ENCODE results near the gene MRI1. TPM values are rescaled to one million over a fixed set of nuclear protein-coding genes. Genes with fewer than 3 reads are reported as not detected.
A peak's percentile ranks its signal among the peaks of the same experiment; 100 is the strongest.

MRI1 gene
- total RNA-seq, 1 experiment from 2014 or later, result 33.8 TPM

GRCh38 chr19:13732337-13732736 lies 32.0 kb upstream of the MRI1 start:
- Histone ChIP-seq H3K4me3 (peak overlapping the region; percentile 93), H3K27me3 (ENCODE audit: insufficient read depth, low read depth) (no peaks in the 10 kb centered on the region), H3F3A (ENCODE audit: insufficient read depth, low read depth) (peaks cover 48% of the 10 kb centered on the region), H3K4me2 (peak overlapping the region; percentile 87), H3K79me2 (ENCODE audit: low read depth) (peaks cover 19% of the 10 kb centered on the region), H3K9me2 (ENCODE audit: insufficient read depth) (no peaks in the 10 kb centered on the region), H4K20me1 (ENCODE audit: insufficient read depth) (no peaks in the 10 kb centered on the region), H3K4me1 (replicated peaks; ENCODE audit: insufficient read depth) (peaks cover 28% of the 10 kb centered on the region), H2AFZ (peak overlapping the region; percentile 97; the same call in 1 of the 2 replicates), H3K9me3 (ENCODE audit: insufficient read depth, low read depth) (no peaks in the 10 kb centered on the region), H3K27ac (peak overlapping the region; percentile 97; the same call in 1 of the 2 replicates), H3K36me3 (ENCODE audit: low read depth) (no peaks in the 10 kb centered on the region)
- intact Hi-C loops (cut with micrococcal nuclease; ENCODE audit: unreplicated experiment), result loop anchor here (5.0 kb wide), 1 partner anchor 130 kb away; no protein-coding TSS in a partner anchor
- ChIA-PET CTCF (interaction anchor here (0.5 to 1.0 kb wide), 5 partner anchors 11 to 888 kb away, joined by 4 to 27 read pairs (median 7); no protein-coding TSS in a partner anchor), POLR2A (ENCODE audit: unreplicated experiment) (no interaction called here)
- BruUV-seq (replicated peaks), result no TSS peak
- DNase-seq, result no peak
- no peak for TF ChIP-seq EZH2 (IDR thresholded peaks at IDR 0.05; ENCODE audit: low read depth)
- TF ChIP-seq CTCF (conservative IDR thresholded peaks at IDR 0.05), result no peak

GRCh38 chr19:13734751-13735150 lies 29.6 kb upstream of the MRI1 start:
- Histone ChIP-seq H3K4me1 (replicated peaks; ENCODE audit: insufficient read depth) (peaks cover 18% of the 10 kb centered on the region), H2AFZ (no peak overlapping the region), H3K9me3 (ENCODE audit: insufficient read depth, low read depth) (no peaks in the 10 kb centered on the region), H4K20me1 (ENCODE audit: insufficient read depth) (no peaks in the 10 kb centered on the region), H3F3A (ENCODE audit: insufficient read depth, low read depth) (peaks cover 32% of the 10 kb centered on the region), H3K4me3 (no peak overlapping the region), H3K4me2 (no peak overlapping the region), H3K27ac (no peak overlapping the region), H3K79me2 (ENCODE audit: low read depth) (peaks cover 19% of the 10 kb centered on the region), H3K27me3 (ENCODE audit: insufficient read depth, low read depth) (no peaks in the 10 kb centered on the region), H3K36me3 (ENCODE audit: low read depth) (no peaks in the 10 kb centered on the region), H3K9me2 (ENCODE audit: insufficient read depth) (no peaks in the 10 kb centered on the region)
- ChIA-PET CTCF (interaction anchor here (0.7 kb wide), 1 partner anchor 90 kb away, joined by 5 read pairs; no protein-coding TSS in a partner anchor), POLR2A (ENCODE audit: unreplicated experiment) (no interaction called here)
- no TSS peak for BruUV-seq (replicated peaks)
- DNase-seq, result peak in 1 of 2 experiments; percentile 60
- intact Hi-C loops (cut with micrococcal nuclease; ENCODE audit: unreplicated experiment), result loop anchor here (5.0 kb wide), 1 partner anchor 128 kb away; no protein-coding TSS in a partner anchor
- TF ChIP-seq CTCF (conservative IDR thresholded peaks at IDR 0.05) (no peak), EZH2 (IDR thresholded peaks at IDR 0.05; ENCODE audit: low read depth) (no peak)

GRCh38 chr19:13738073-13738472 lies 26.2 kb upstream of the MRI1 start:
- no peaks in the 10 kb centered on the region for H3K36me3 ChIP-seq (ENCODE audit: low read depth)
- TF ChIP-seq EZH2 (IDR thresholded peaks at IDR 0.05; ENCODE audit: low read depth), result no peak
- no peak for TF ChIP-seq CTCF (conservative IDR thresholded peaks at IDR 0.05)
- no peak overlapping the region for H3K4me2 ChIP-seq
- H3F3A ChIP-seq (ENCODE audit: insufficient read depth, low read depth), result peaks cover 29% of the 10 kb centered on the region; the same call in 1 of the 2 replicates
- H3K27me3 ChIP-seq (ENCODE audit: insufficient read depth, low read depth), result no peaks in the 10 kb centered on the region
- no peak overlapping the region for H2AFZ ChIP-seq
- no peak overlapping the region for H3K27ac ChIP-seq
- intact Hi-C loops (cut with micrococcal nuclease; ENCODE audit: unreplicated experiment), result no loop called here
- H3K4me3 ChIP-seq, result no peak overlapping the region
- no peaks in the 10 kb centered on the region for H3K9me2 ChIP-seq (ENCODE audit: insufficient read depth)
- no TSS peak for BruUV-seq (replicated peaks)
- H4K20me1 ChIP-seq (ENCODE audit: insufficient read depth), result no peaks in the 10 kb centered on the region
- peaks cover 14% of the 10 kb centered on the region for H3K4me1 ChIP-seq (replicated peaks; ENCODE audit: insufficient read depth)
- DNase-seq, result no peak
- no peaks in the 10 kb centered on the region for H3K9me3 ChIP-seq (ENCODE audit: insufficient read depth, low read depth)
- POLR2A ChIA-PET (ENCODE audit: unreplicated experiment), result interaction anchor here (0.7 kb wide), 1 partner anchor 686 kb away, joined by 7 read pairs; no protein-coding TSS in a partner anchor
- CTCF ChIA-PET, result no interaction called here
- 0 out of 2 replicates have a peak, but pooled peaks cover 5% of the 10 kb centered on the region for H3K79me2 ChIP-seq (ENCODE audit: low read depth)
